Measurements from ENCODE around the gene CTIF. TPM values are rescaled to one million over a fixed set of nuclear protein-coding genes. Genes with fewer than 3 reads are reported as not detected.
"Not testable (repeated sequence)": the region's sequence is repeated elsewhere in the genome, so short reads cannot be mapped to it uniquely, and the experiment has no call there.

The CTIF gene
- total RNA-seq, 2 experiments from 2014 or later, result 3.6 to 4.1 TPM

GRCh38 chr18:48641981-48642380, 103.2 kb downstream of the CTIF start:
- DNase-seq, result no peak
- no peaks in the 10 kb centered on the region for H3K36me3 Mint-ChIP-seq (ENCODE audit: low read depth)
- CTCF ChIA-PET, result no interaction called here
- H3K27me3 Mint-ChIP-seq (ENCODE audit: low read depth), result peaks cover 2% of the 10 kb centered on the region
- peaks cover 4% of the 10 kb centered on the region for H3K9me3 Mint-ChIP-seq
- intact Hi-C loops (cut with micrococcal nuclease), result no loop called here
- no peak overlapping the region for H3K4me3 Mint-ChIP-seq
- H3K27ac Mint-ChIP-seq, result no peak overlapping the region
- no peaks in the 10 kb centered on the region for H3K4me1 Mint-ChIP-seq (ENCODE audit: low read depth)

- Mint-ChIP-seq H3K27ac (no peak overlapping the region), H3K36me3 (ENCODE audit: low read depth) (no peaks in the 10 kb centered on the region), H3K4me1 (ENCODE audit: low read depth) (no peaks in the 10 kb centered on the region), H3K4me3 (no peak overlapping the region), H3K9me3 (peaks cover 4% of the 10 kb centered on the region), H3K27me3 (ENCODE audit: low read depth) (peaks cover 2% of the 10 kb centered on the region)
- CTCF ChIA-PET, result no interaction called here
- no peak for DNase-seq
- intact Hi-C loops (cut with micrococcal nuclease), result no loop called here
Measured at GRCh38 chr18:48642503-48642902, 103.7 kb downstream of the CTIF start.

- H3K36me3 Mint-ChIP-seq (ENCODE audit: low read depth), result no peaks in the 10 kb centered on the region
- no peak overlapping the region for H3K4me3 Mint-ChIP-seq
- CTCF ChIA-PET, result no interaction called here
- no peak overlapping the region for H3K27ac Mint-ChIP-seq
- no peak for DNase-seq
- intact Hi-C loops (cut with micrococcal nuclease), result no loop called here
- H3K27me3 Mint-ChIP-seq (ENCODE audit: low read depth), result no peaks in the 10 kb centered on the region
- H3K9me3 Mint-ChIP-seq, result peaks cover 4% of the 10 kb centered on the region
- H3K4me1 Mint-ChIP-seq (ENCODE audit: low read depth), result no peaks in the 10 kb centered on the region
Measured at GRCh38 chr18:48643262-48643661, 104.4 kb downstream of the CTIF start.

- peaks cover 4% of the 10 kb centered on the region for H3K9me3 Mint-ChIP-seq
- H3K27me3 Mint-ChIP-seq (ENCODE audit: low read depth), result no peaks in the 10 kb centered on the region
- no peak for DNase-seq
- no peaks in the 10 kb centered on the region for H3K4me1 Mint-ChIP-seq (ENCODE audit: low read depth)
- CTCF ChIA-PET, result no interaction called here
- no peak overlapping the region for H3K27ac Mint-ChIP-seq
- H3K4me3 Mint-ChIP-seq, result no peak overlapping the region
- H3K36me3 Mint-ChIP-seq (ENCODE audit: low read depth), result no peaks in the 10 kb centered on the region
- intact Hi-C loops (cut with micrococcal nuclease), result no loop called here
Measured at GRCh38 chr18:48644029-48644428, 105.2 kb downstream of the CTIF start.

GRCh38 chr18:48645427-48646002, 106.7 kb downstream of the CTIF start:
- Mint-ChIP-seq H3K27me3 (ENCODE audit: low read depth) (no peaks in the 10 kb centered on the region), H3K4me3 (no peak overlapping the region), H3K9me3 (peaks cover 4% of the 10 kb centered on the region), H3K4me1 (ENCODE audit: low read depth) (no peaks in the 10 kb centered on the region), H3K27ac (no peak overlapping the region), H3K36me3 (ENCODE audit: low read depth) (no peaks in the 10 kb centered on the region)
- intact Hi-C loops (cut with micrococcal nuclease), result no loop called here
- CTCF ChIA-PET, result no interaction called here
- no peak for DNase-seq

- DNase-seq, result no peak
- CTCF ChIA-PET, result interaction anchor here (0.6 to 0.7 kb wide), 2 partner anchors 9 to 498 kb away, joined by 3 read pairs; no protein-coding TSS in a partner anchor
- Mint-ChIP-seq H3K9me3 (peaks cover 4% of the 10 kb centered on the region), H3K27ac (no peak overlapping the region), H3K27me3 (ENCODE audit: low read depth) (no peaks in the 10 kb centered on the region), H3K36me3 (ENCODE audit: low read depth) (no peaks in the 10 kb centered on the region), H3K4me3 (no peak overlapping the region), H3K4me1 (ENCODE audit: low read depth) (no peaks in the 10 kb centered on the region)
- intact Hi-C loops (cut with micrococcal nuclease), result no loop called here
Measured at GRCh38 chr18:48646976-48647375, 108.1 kb downstream of the CTIF start.

GRCh38 chr18:48649231-48649630, 110.4 kb downstream of the CTIF start:
- DNase-seq, result no peak
- Mint-ChIP-seq H3K27me3 (ENCODE audit: low read depth) (no peaks in the 10 kb centered on the region), H3K4me3 (no peak overlapping the region), H3K9me3 (no peaks in the 10 kb centered on the region), H3K27ac (no peak overlapping the region), H3K36me3 (ENCODE audit: low read depth) (no peaks in the 10 kb centered on the region), H3K4me1 (ENCODE audit: low read depth) (no peaks in the 10 kb centered on the region)
- intact Hi-C loops (cut with micrococcal nuclease), result no loop called here
- CTCF ChIA-PET, result no interaction called here

- H3K27me3 Mint-ChIP-seq (ENCODE audit: low read depth); CTCF ChIA-PET; H3K36me3 Mint-ChIP-seq (ENCODE audit: low read depth); DNase-seq; intact Hi-C loops (cut with micrococcal nuclease); H3K4me1 Mint-ChIP-seq (ENCODE audit: low read depth); H3K4me3 Mint-ChIP-seq; H3K9me3 Mint-ChIP-seq; H3K27ac Mint-ChIP-seq: not testable (repeated sequence)
Measured at GRCh38 chr18:48654591-48654990, 115.8 kb downstream of the CTIF start.

- CTCF ChIA-PET, result no interaction called here
- no peak overlapping the region for H3K4me3 Mint-ChIP-seq
- intact Hi-C loops (cut with micrococcal nuclease), result no loop called here
- no peaks in the 10 kb centered on the region for H3K9me3 Mint-ChIP-seq
- no peaks in the 10 kb centered on the region for H3K27me3 Mint-ChIP-seq (ENCODE audit: low read depth)
- no peak for DNase-seq
- H3K4me1 Mint-ChIP-seq (ENCODE audit: low read depth), result no peaks in the 10 kb centered on the region
- no peak overlapping the region for H3K27ac Mint-ChIP-seq
- H3K36me3 Mint-ChIP-seq (ENCODE audit: low read depth), result no peaks in the 10 kb centered on the region
Measured at GRCh38 chr18:48655508-48655907, 116.7 kb downstream of the CTIF start.

GRCh38 chr18:48656176-48656575, 117.3 kb downstream of the CTIF start:
- Mint-ChIP-seq H3K27ac (no peak overlapping the region), H3K4me3 (no peak overlapping the region), H3K27me3 (ENCODE audit: low read depth) (no peaks in the 10 kb centered on the region), H3K4me1 (ENCODE audit: low read depth) (no peaks in the 10 kb centered on the region), H3K9me3 (no peaks in the 10 kb centered on the region), H3K36me3 (ENCODE audit: low read depth) (no peaks in the 10 kb centered on the region)
- no peak for DNase-seq
- CTCF ChIA-PET, result no interaction called here
- intact Hi-C loops (cut with micrococcal nuclease), result no loop called here

GRCh38 chr18:48656582-48656981, 117.8 kb downstream of the CTIF start:
- H3K4me1 Mint-ChIP-seq (ENCODE audit: low read depth), result no peaks in the 10 kb centered on the region
- H3K27me3 Mint-ChIP-seq (ENCODE audit: low read depth), result no peaks in the 10 kb centered on the region
- H3K4me3 Mint-ChIP-seq, result no peak overlapping the region
- H3K27ac Mint-ChIP-seq, result no peak overlapping the region
- DNase-seq, result no peak
- no peaks in the 10 kb centered on the region for H3K9me3 Mint-ChIP-seq
- H3K36me3 Mint-ChIP-seq (ENCODE audit: low read depth), result no peaks in the 10 kb centered on the region
- CTCF ChIA-PET, result no interaction called here
- intact Hi-C loops (cut with micrococcal nuclease), result no loop called here

GRCh38 chr18:48657447-48658120, 118.8 kb downstream of the CTIF start:
- no peaks in the 10 kb centered on the region for H3K27me3 Mint-ChIP-seq (ENCODE audit: low read depth)
- CTCF ChIA-PET, result no interaction called here

GRCh38 chr18:48658721-48659120, 119.9 kb downstream of the CTIF start:
- no peak overlapping the region for H3K27ac Mint-ChIP-seq
- H3K36me3 Mint-ChIP-seq (ENCODE audit: low read depth), result no peaks in the 10 kb centered on the region
- DNase-seq, result no peak
- no peaks in the 10 kb centered on the region for H3K4me1 Mint-ChIP-seq (ENCODE audit: low read depth)
- CTCF ChIA-PET, result no interaction called here
- H3K27me3 Mint-ChIP-seq (ENCODE audit: low read depth), result no peaks in the 10 kb centered on the region
- H3K4me3 Mint-ChIP-seq, result no peak overlapping the region
- intact Hi-C loops (cut with micrococcal nuclease), result no loop called here
- no peaks in the 10 kb centered on the region for H3K9me3 Mint-ChIP-seq

More at GRCh38 chr18:48657447-48658120, 118.8 kb downstream of the CTIF start:
- Mint-ChIP-seq H3K27ac (no peak overlapping the region), H3K4me3 (no peak overlapping the region), H3K4me1 (ENCODE audit: low read depth) (no peaks in the 10 kb centered on the region), H3K36me3 (ENCODE audit: low read depth) (no peaks in the 10 kb centered on the region), H3K9me3 (no peaks in the 10 kb centered on the region)
- intact Hi-C loops (cut with micrococcal nuclease), result no loop called here
- no peak for DNase-seq
